Measurements from ENCODE around the gene SCAI. TPM values are rescaled to one million over a fixed set of nuclear protein-coding genes. Genes with fewer than 3 reads are reported as not detected.

SCAI gene
- total and polyA plus RNA-seq, 9 donors = 4.6 to 14.5 (median 7.4) TPM

- DNase-seq = no peak
- no peaks in the 10 kb centered on the region for H3K4me1 ChIP-seq (ENCODE audit: control insufficient read depth, insufficient read depth, low read length)
- no peaks in the 10 kb centered on the region for H3K9me3 ChIP-seq (replicated peaks; ENCODE audit: control insufficient read depth, low read depth, low read length)
- peaks cover 32% of the 10 kb centered on the region for H3K36me3 ChIP-seq (ENCODE audit: control insufficient read depth, insufficient read depth, low read length)
- WGBS (ENCODE audit: insufficient coverage) = no CpG with 5 or more reads among the region's 2 CpGs
- no peak overlapping the region for H3K27ac ChIP-seq (ENCODE audit: low read length)
- H3K4me3 ChIP-seq (ENCODE audit: low read length) = no peak overlapping the region
- no peaks in the 10 kb centered on the region for H3K27me3 ChIP-seq (ENCODE audit: control insufficient read depth, insufficient read depth, low read length)
These were observed 8.4 kb upstream of the SCAI start for GRCh38 chr9:125151730-125152129.

- H3K27me3 ChIP-seq (ENCODE audit: control insufficient read depth, insufficient read depth, low read length) = no peaks in the 10 kb centered on the region
- 74% methylated on average over 9 of the region's 12 CpGs for WGBS (ENCODE audit: insufficient coverage)
- DNase-seq = no peak
- no peaks in the 10 kb centered on the region for H3K9me3 ChIP-seq (replicated peaks; ENCODE audit: control insufficient read depth, low read depth, low read length)
- H3K4me1 ChIP-seq (ENCODE audit: control insufficient read depth, insufficient read depth, low read length) = no peaks in the 10 kb centered on the region
- no peak overlapping the region for H3K27ac ChIP-seq (ENCODE audit: low read length)
- H3K36me3 ChIP-seq (ENCODE audit: control insufficient read depth, insufficient read depth, low read length) = peaks cover 32% of the 10 kb centered on the region
- no peak overlapping the region for H3K4me3 ChIP-seq (ENCODE audit: low read length)
These were observed 7.3 kb upstream of the SCAI start for GRCh38 chr9:125150349-125151245.

GRCh38 chr9:125147401-125147951 is 4.1 kb upstream of the SCAI start:
- no peaks in the 10 kb centered on the region for H3K27me3 ChIP-seq (ENCODE audit: control insufficient read depth, insufficient read depth, low read length)
- H3K4me1 ChIP-seq (ENCODE audit: control insufficient read depth, insufficient read depth, low read length) = peaks cover 5% of the 10 kb centered on the region
- no peaks in the 10 kb centered on the region for H3K9me3 ChIP-seq (replicated peaks; ENCODE audit: control insufficient read depth, low read depth, low read length)
- H3K36me3 ChIP-seq (ENCODE audit: control insufficient read depth, insufficient read depth, low read length) = peaks cover 26% of the 10 kb centered on the region
- no peak overlapping the region for H3K27ac ChIP-seq (ENCODE audit: low read length)
- DNase-seq = no peak
- WGBS (ENCODE audit: insufficient coverage) = no CpG with 5 or more reads among the region's 3 CpGs
- no peak overlapping the region for H3K4me3 ChIP-seq (ENCODE audit: low read length)

DNA sequence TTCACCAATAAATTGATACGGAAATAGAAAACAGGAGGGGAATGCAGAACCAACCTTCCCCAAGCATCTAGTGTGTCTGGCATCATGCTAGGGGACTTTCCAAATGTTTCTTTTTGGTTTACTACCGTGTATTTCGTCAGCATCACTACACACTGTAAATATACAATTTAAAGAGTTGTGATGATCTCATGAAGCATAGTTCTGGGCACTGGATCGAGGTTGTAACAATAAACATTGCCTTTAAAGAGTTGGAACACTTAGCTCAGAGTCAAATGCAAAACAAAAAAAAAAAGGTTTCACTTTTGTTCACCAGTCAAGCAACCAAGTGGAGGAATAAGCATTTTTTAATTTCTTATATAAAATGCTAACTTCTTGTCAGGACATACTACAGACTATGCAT is 2.9 kb upstream of the SCAI start:
- Histone ChIP-seq H3K4me3 (ENCODE audit: low read length) (no peak overlapping the region), H3K36me3 (ENCODE audit: control insufficient read depth, insufficient read depth, low read length) (peaks cover 16% of the 10 kb centered on the region), H3K9me3 (replicated peaks; ENCODE audit: control insufficient read depth, low read depth, low read length) (no peaks in the 10 kb centered on the region), H3K4me1 (ENCODE audit: control insufficient read depth, insufficient read depth, low read length) (peaks cover 6% of the 10 kb centered on the region), H3K27ac (ENCODE audit: low read length) (no peak overlapping the region), H3K27me3 (ENCODE audit: control insufficient read depth, insufficient read depth, low read length) (no peaks in the 10 kb centered on the region)
- WGBS (ENCODE audit: insufficient coverage) = no CpG with 5 or more reads among the region's 4 CpGs
- DNase-seq = no peak

DNA sequence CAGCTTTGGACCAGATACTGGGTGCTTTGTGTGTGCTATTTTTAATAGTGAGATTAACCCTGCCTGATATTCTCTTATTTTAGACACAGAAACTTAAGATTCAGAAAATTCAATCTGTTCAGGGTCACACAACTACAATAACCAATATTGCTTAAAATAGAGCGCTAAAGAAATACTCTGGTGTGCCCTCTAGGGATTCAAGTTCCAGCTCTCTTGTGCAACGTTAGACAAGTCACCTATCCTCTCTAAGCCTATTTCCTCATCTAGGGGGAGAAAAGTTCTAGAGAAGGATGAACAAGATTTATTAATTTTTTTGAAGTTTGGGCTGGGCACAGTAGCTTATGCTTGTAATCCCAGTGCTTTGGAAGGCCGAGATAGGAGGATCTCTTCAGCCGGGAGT is 2.1 kb upstream of the SCAI start:
- H3K4me3 ChIP-seq (ENCODE audit: low read length) = no peak overlapping the region
- H3K36me3 ChIP-seq (ENCODE audit: control insufficient read depth, insufficient read depth, low read length) = peaks cover 8% of the 10 kb centered on the region
- H3K27ac ChIP-seq (ENCODE audit: low read length) = no peak overlapping the region
- H3K27me3 ChIP-seq (ENCODE audit: control insufficient read depth, insufficient read depth, low read length) = no peaks in the 10 kb centered on the region
- H3K9me3 ChIP-seq (replicated peaks; ENCODE audit: control insufficient read depth, low read depth, low read length) = no peaks in the 10 kb centered on the region
- no peak for DNase-seq
- H3K4me1 ChIP-seq (ENCODE audit: control insufficient read depth, insufficient read depth, low read length) = peaks cover 6% of the 10 kb centered on the region
- no CpG with 5 or more reads among the region's 4 CpGs for WGBS (ENCODE audit: insufficient coverage)

GRCh38 chr9:125142560-125143376 is 560 bp downstream of the SCAI start:
- no peaks in the 10 kb centered on the region for H3K27me3 ChIP-seq (ENCODE audit: control insufficient read depth, insufficient read depth, low read length)
- H3K4me1 ChIP-seq (ENCODE audit: control insufficient read depth, insufficient read depth, low read length) = peaks cover 6% of the 10 kb centered on the region
- DNase-seq = no peak
- H3K9me3 ChIP-seq (replicated peaks; ENCODE audit: control insufficient read depth, low read depth, low read length) = no peaks in the 10 kb centered on the region
- WGBS (ENCODE audit: insufficient coverage) = under 1% methylated on average over 39 of the region's 54 CpGs
- no peaks in the 10 kb centered on the region for H3K36me3 ChIP-seq (ENCODE audit: control insufficient read depth, insufficient read depth, low read length)
- H3K27ac ChIP-seq (ENCODE audit: low read length) = no peak overlapping the region
- peak overlapping the region; percentile 50 for H3K4me3 ChIP-seq (ENCODE audit: low read length)

GRCh38 chr9:125141751-125142150 is 1.6 kb downstream of the SCAI start:
- H3K4me1 ChIP-seq (ENCODE audit: control insufficient read depth, insufficient read depth, low read length) = peaks cover 6% of the 10 kb centered on the region
- H3K27me3 ChIP-seq (ENCODE audit: control insufficient read depth, insufficient read depth, low read length) = no peaks in the 10 kb centered on the region
- WGBS (ENCODE audit: insufficient coverage) = no CpG with 5 or more reads among the region's 4 CpGs
- H3K27ac ChIP-seq (ENCODE audit: low read length) = no peak overlapping the region
- no peak for DNase-seq
- no peaks in the 10 kb centered on the region for H3K36me3 ChIP-seq (ENCODE audit: control insufficient read depth, insufficient read depth, low read length)
- no peaks in the 10 kb centered on the region for H3K9me3 ChIP-seq (replicated peaks; ENCODE audit: control insufficient read depth, low read depth, low read length)
- H3K4me3 ChIP-seq (ENCODE audit: low read length) = no peak overlapping the region

GRCh38 chr9:125141251-125141650 is 2.1 kb downstream of the SCAI start:
- no CpG with 5 or more reads among the region's 3 CpGs for WGBS (ENCODE audit: insufficient coverage)
- no peaks in the 10 kb centered on the region for H3K27me3 ChIP-seq (ENCODE audit: control insufficient read depth, insufficient read depth, low read length)
- H3K9me3 ChIP-seq (replicated peaks; ENCODE audit: control insufficient read depth, low read depth, low read length) = no peaks in the 10 kb centered on the region
- H3K27ac ChIP-seq (ENCODE audit: low read length) = no peak overlapping the region
- DNase-seq = no peak
- H3K4me3 ChIP-seq (ENCODE audit: low read length) = no peak overlapping the region
- no peaks in the 10 kb centered on the region for H3K36me3 ChIP-seq (ENCODE audit: control insufficient read depth, insufficient read depth, low read length)
- peaks cover 6% of the 10 kb centered on the region for H3K4me1 ChIP-seq (ENCODE audit: control insufficient read depth, insufficient read depth, low read length)

DNA sequence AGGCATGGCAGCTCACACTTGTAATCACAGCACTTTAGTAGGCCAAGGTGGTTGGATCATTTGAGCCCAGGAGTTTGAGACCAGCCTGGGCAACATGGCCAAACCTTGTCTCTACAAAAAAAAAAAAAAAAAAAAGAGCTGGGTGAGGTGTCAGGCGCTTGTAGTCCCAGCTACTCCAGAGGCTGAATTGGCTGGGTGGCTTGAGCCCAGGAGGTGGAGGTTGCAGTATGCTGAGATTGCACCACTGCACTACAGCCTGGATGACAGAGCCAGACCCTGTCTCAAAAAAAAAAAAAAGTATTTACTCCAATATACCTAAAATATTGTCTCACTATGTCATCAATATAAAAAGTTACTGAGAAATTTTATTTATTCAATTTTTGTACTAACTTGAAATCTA is 2.8 kb downstream of the SCAI start:
- peaks cover 6% of the 10 kb centered on the region for H3K4me1 ChIP-seq (ENCODE audit: control insufficient read depth, insufficient read depth, low read length)
- H3K9me3 ChIP-seq (replicated peaks; ENCODE audit: control insufficient read depth, low read depth, low read length) = no peaks in the 10 kb centered on the region
- H3K36me3 ChIP-seq (ENCODE audit: control insufficient read depth, insufficient read depth, low read length) = no peaks in the 10 kb centered on the region
- H3K27me3 ChIP-seq (ENCODE audit: control insufficient read depth, insufficient read depth, low read length) = no peaks in the 10 kb centered on the region
- WGBS (ENCODE audit: insufficient coverage) = no CpG with 5 or more reads among the region's 1 CpG
- no peak overlapping the region for H3K27ac ChIP-seq (ENCODE audit: low read length)
- no peak overlapping the region for H3K4me3 ChIP-seq (ENCODE audit: low read length)
- DNase-seq = no peak

- peak; percentile 69 for DNase-seq
- Histone ChIP-seq H3K4me1 (ENCODE audit: control insufficient read depth, insufficient read depth, low read length) (no peaks in the 10 kb centered on the region), H3K9me3 (replicated peaks; ENCODE audit: control insufficient read depth, low read depth, low read length) (peaks cover 3% of the 10 kb centered on the region), H3K27ac (ENCODE audit: low read length) (no peak overlapping the region), H3K27me3 (ENCODE audit: control insufficient read depth, insufficient read depth, low read length) (no peaks in the 10 kb centered on the region), H3K4me3 (ENCODE audit: low read length) (no peak overlapping the region), H3K36me3 (ENCODE audit: control insufficient read depth, insufficient read depth, low read length) (no peaks in the 10 kb centered on the region)
- WGBS (ENCODE audit: insufficient coverage) = 29% methylated on average over 1 of the region's 4 CpGs
These were observed 6.1 kb downstream of the SCAI start for GRCh38 chr9:125137200-125137599.

Data from muscle of leg (tissue), 11 donors.